ENCODE measurements around the gene FOXO3.
"Not testable (repeated sequence)": the region's sequence is repeated elsewhere in the genome, so short reads cannot be mapped to it uniquely, and the experiment has no call there.

Gene FOXO3

DNA sequence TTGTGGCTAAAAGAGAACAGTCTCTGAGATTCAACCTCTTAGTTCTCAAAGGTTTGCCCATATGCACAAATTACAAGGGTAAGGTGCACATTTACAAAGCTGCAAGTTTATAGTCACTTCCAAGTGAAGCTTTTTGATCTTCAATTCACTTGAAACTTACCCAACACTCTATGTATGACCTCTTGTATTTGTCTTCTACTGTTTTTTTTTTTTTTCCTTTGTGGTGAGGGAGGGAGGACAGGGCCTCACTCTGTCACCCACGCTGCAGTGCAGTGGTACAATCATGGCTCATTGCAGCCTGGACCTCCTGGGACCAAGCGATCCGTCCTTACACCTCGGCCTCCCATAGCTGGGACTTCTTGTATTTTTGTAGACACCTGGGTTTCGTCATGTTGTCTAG lies 4.5 kb upstream of the FOXO3 start:
- no peak for DNase-seq

GRCh38 chr6:108556866-108557493 lies 3.7 kb upstream of the FOXO3 start:
- no peak for DNase-seq

- peak; percentile 89 for DNase-seq
Measured at GRCh38 chr6:108557494-108558371, 3.0 kb upstream of the FOXO3 start.

DNA sequence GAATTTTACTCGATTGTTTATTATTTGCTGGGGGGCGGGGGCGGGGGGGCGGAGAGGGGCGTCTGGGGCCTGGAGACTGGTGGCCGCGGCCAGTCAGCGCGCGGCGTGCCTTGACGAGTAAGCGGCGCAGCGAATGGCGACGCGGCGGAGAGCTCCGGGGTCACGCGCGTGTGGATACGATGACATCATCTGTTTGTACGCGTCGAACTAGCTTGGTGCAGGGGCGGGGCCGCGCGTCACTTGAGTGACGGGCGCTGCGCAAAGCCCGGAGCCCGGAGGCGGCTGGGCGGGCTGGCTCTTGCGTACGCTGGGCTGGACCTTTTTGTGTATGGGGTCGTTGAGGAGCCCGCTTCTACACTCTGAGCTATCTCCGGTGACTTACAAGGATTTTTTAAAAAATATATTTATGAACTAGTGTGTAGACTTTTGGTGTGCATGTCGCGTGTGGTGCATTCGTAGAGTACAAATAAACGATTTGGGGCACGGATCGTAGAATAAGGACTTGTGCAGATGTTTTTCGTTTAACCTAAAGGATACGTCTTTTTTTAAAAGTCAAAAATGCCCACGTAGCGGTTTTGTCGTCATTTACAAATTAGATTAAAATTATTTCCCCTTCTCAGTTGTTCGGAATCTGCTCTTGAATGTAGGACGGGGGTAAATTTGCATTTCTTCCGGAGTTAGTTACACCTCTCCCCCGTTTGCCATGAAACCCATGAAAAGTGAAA lies 2.2 kb upstream of the FOXO3 start:
- DNase-seq, result peak; percentile 98

GRCh38 chr6:108559097-108559883 lies 1.4 kb upstream of the FOXO3 start:
- peak; percentile 94 for DNase-seq

GRCh38 chr6:108559884-108560462 lies 744 bp upstream of the FOXO3 start:
- no peak for DNase-seq

- not testable (repeated sequence) for DNase-seq
Measured at GRCh38 chr6:108561309-108561647, 561 bp downstream of the FOXO3 start.

- no peak for DNase-seq
Measured at GRCh38 chr6:108561742-108562502, 1.2 kb downstream of the FOXO3 start.

DNA sequence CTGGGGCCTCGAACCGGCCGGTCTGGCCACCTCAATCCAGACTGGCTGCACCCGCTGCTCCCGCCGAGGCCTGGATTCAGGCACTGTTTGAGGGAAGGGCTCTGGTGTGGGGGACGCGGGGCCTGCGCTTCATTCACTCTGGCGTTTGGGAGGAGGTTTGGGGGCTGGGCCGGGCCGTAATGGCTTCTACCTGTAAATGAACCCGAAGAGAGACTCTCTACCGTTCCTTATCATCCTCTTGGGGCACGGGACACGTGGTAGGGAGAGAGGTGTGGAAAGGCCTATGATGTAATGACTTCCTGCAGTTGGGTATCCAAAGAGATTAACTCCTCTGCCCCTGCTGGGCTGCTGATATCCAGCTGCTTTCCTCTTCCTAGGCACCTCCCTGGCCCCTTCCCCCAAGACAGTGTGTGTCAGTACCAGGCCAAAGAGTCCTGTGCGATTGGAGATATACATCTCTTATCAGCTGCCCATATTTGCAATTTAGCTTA lies 1.8 kb downstream of the FOXO3 start:
- DNase-seq, result no peak

DNA sequence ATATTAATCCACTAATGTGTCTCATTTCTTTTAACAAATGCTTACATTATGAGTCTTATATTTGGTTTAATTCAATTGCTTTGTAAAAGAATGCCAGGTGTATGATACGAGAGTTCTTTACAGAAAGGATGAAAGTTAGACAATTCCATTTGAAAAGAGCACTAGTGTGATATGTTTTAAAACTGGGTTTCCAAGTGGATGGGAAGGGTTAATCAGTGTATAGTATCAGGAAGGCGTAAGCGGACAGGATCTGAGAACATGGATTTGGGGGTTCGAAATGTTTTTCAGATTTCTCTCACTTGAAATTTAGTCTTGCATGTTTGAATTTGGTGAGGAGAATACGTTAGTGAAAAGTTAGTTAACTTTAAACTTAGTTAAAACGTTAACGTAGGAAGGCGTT lies 2.6 kb downstream of the FOXO3 start:
- DNase-seq, result no peak

DNA sequence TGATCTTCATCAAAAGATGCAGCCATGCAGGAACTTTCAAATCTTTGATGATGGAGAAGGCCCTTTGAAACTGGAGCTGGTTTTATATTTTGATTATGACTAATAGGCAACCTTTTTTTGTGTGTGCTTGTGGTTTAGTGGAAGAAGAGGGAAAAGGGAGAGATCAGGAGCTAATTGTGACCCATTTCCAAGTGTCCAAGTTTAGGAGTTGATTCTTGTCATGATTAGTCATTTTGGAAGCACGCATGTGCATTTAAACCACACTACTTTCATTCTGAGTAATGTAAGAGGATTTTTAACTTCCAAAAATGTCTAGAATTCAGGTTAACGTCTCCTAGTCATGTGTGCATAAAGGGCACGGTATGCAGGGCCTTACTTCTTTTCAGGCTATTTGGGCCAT lies 3.5 kb downstream of the FOXO3 start:
- no peak for DNase-seq

- DNase-seq, result peak; percentile 29
Measured at GRCh38 chr6:108565091-108565766, 4.5 kb downstream of the FOXO3 start.

GRCh38 chr6:108565893-108566292 lies 5.2 kb downstream of the FOXO3 start:
- DNase-seq, result no peak

DNA sequence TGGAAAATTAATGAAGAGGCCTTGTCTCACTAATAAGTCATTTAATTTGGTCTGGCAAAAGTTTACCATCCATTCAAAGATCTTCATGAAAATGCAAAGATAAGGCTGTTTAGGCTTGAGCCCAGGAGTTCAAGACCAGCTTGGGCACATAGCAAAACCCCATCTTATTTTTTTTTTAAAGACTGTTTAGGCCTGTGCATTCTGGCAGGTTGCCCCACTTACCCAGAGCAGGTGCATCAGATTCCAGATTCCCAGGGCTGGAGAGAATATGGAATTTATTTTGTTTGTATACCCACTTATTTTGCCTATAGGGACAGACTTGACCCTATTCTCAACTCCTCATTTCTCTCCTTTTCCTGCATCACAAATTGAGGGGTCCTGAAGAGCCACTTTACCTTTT lies 5.7 kb downstream of the FOXO3 start:
- DNase-seq, result no peak

GRCh38 chr6:108568101-108568500 lies 7.4 kb downstream of the FOXO3 start:
- no peak for DNase-seq

GRCh38 chr6:108568551-108569305 lies 8.0 kb downstream of the FOXO3 start:
- no peak for DNase-seq

- DNase-seq, result no peak
Measured at GRCh38 chr6:108570517-108570916, 9.8 kb downstream of the FOXO3 start.

GRCh38 chr6:108574457-108575141 lies 13.9 kb downstream of the FOXO3 start:
- DNase-seq, result no peak

GRCh38 chr6:108575905-108576494 lies 15.3 kb downstream of the FOXO3 start:
- no peak for DNase-seq

All from CD4-positive, alpha-beta T cell treated with Interleukin-17A for 4 hours (primary cell).